IgD-negative memory B cell (primary cell): ENCODE measurements around the gene MRC2. TPM values are rescaled to one million over a fixed set of nuclear protein-coding genes. Genes with fewer than 3 reads are reported as not detected.
"Not testable (repeated sequence)": the region's sequence is repeated elsewhere in the genome, so short reads cannot be mapped to it uniquely, and the experiment has no call there.

ENCODE experiments used
- H3K27ac Mint-ChIP-seq, 3 donors: one replicate each; pipeline ENCODE4 v1.8.0; 2020 to 2022; ENCODE audit warnings: mild to moderate bottlenecking in 3 of 3, mixed read lengths in 3 of 3, moderate library complexity in 1 of 3
- H3K27me3 Mint-ChIP-seq: one replicate; pipeline ENCODE4 v1.8.0; 2021; ENCODE audit warnings: mixed read lengths
- H3K36me3 Mint-ChIP-seq: one replicate; pipeline ENCODE4 v1.8.0; 2020; ENCODE audit warnings: mild to moderate bottlenecking, mixed read lengths
- H3K4me1 Mint-ChIP-seq, 3 donors: one replicate each; pipeline ENCODE4 v1.8.0; 2020 to 2022; ENCODE audit warnings: mixed read lengths in 3 of 3, mild to moderate bottlenecking in 1 of 3
- H3K4me3 Mint-ChIP-seq, 4 donors: one replicate each; pipeline ENCODE4 v1.8.0; 2020 to 2022; ENCODE audit warnings: mild to moderate bottlenecking in 4 of 4, mixed read lengths in 4 of 4, moderate library complexity in 3 of 4
- H3K9me3 Mint-ChIP-seq, 3 donors: one replicate each; pipeline ENCODE4 v1.8.0; 2020 to 2021; ENCODE audit warnings: mixed read lengths in 3 of 3, mild to moderate bottlenecking in 1 of 3
- polyA plus RNA-seq: library from polyadenylated mRNA; unstranded; fragments of 300-500 nt; fragmentation: Illumina TruSeq; gene quantifications from one replicate; pipeline ENCODE4 v1.2.3, GENCODE V29; 2021

MRC2 gene
- polyA plus RNA-seq, 1 donor from 2014 or later, result 0.24 TPM

- H3K4me3 Mint-ChIP-seq, result no peak overlapping the region
- no peak overlapping the region for H3K27ac Mint-ChIP-seq
- peaks cover 0 to 2% (median 0%) of the 10 kb centered on the region in 3 donors for H3K4me1 Mint-ChIP-seq
- H3K27me3 Mint-ChIP-seq, result no peaks in the 10 kb centered on the region
- H3K36me3 Mint-ChIP-seq, result no peaks in the 10 kb centered on the region
- H3K9me3 Mint-ChIP-seq, result no peaks in the 10 kb centered on the region
These were observed 61.1 kb downstream of the MRC2 start for GRCh38 chr17:62688398-62689160.

GRCh38 chr17:62689441-62690167 lies 62.1 kb downstream of the MRC2 start:
- peaks cover 2% of the 10 kb centered on the region for H3K36me3 Mint-ChIP-seq
- no peaks in the 10 kb centered on the region for H3K27me3 Mint-ChIP-seq
- peaks cover 0 to 2% (median 0%) of the 10 kb centered on the region in 3 donors for H3K4me1 Mint-ChIP-seq
- no peak overlapping the region for H3K27ac Mint-ChIP-seq
- no peaks in the 10 kb centered on the region for H3K9me3 Mint-ChIP-seq
- no peak overlapping the region for H3K4me3 Mint-ChIP-seq

DNA sequence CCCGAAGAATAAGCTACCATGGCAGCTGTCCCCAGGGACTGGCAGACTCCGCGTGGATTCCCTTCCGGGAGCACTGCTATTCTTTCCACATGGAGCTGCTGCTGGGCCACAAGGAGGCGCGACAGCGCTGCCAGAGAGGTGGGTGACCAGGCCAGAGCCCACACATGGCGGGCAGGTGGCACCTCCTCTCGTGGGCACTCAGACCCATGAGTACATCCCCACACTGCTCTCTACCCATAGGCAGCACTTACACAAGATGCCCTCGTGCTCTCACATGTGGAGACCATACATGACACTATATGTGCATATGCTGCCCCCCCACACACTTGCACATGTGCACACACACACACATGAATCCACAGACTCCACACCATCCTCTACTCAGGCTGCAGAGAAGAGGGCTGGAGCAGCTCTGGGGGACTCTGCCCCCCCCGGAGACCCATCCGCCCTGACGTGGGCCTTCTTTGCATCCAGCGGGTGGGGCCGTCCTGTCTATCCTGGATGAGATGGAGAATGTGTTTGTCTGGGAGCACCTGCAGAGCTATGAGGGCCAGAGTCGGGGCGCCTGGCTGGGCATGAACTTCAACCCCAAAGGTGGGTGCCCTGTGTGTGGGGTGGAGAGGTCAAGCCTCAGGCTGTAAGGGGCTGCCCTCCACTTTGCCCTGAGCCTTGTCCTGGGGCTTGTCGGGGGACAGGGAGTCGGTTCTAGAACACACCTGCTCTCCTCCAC lies 62.9 kb downstream of the MRC2 start:
- H3K4me1 Mint-ChIP-seq, result no peaks in the 10 kb centered on the region
- H3K27ac Mint-ChIP-seq, result no peak overlapping the region
- peaks cover 2% of the 10 kb centered on the region for H3K36me3 Mint-ChIP-seq
- no peak overlapping the region for H3K4me3 Mint-ChIP-seq
- H3K27me3 Mint-ChIP-seq, result peaks cover 3% of the 10 kb centered on the region
- H3K9me3 Mint-ChIP-seq, result no peaks in the 10 kb centered on the region

- H3K36me3 Mint-ChIP-seq, H3K9me3 Mint-ChIP-seq, H3K27ac Mint-ChIP-seq, H3K4me1 Mint-ChIP-seq, H3K27me3 Mint-ChIP-seq, H3K4me3 Mint-ChIP-seq: not testable (repeated sequence)
These were observed 64.1 kb downstream of the MRC2 start for GRCh38 chr17:62691589-62691915.

GRCh38 chr17:62692159-62692651 lies 64.7 kb downstream of the MRC2 start:
- Mint-ChIP-seq H3K9me3 (no peaks in the 10 kb centered on the region), H3K4me3 (no peak overlapping the region), H3K4me1 (no peaks in the 10 kb centered on the region), H3K27me3 (peaks cover 5% of the 10 kb centered on the region), H3K27ac (no peak overlapping the region), H3K36me3 (peaks cover 2% of the 10 kb centered on the region)

DNA sequence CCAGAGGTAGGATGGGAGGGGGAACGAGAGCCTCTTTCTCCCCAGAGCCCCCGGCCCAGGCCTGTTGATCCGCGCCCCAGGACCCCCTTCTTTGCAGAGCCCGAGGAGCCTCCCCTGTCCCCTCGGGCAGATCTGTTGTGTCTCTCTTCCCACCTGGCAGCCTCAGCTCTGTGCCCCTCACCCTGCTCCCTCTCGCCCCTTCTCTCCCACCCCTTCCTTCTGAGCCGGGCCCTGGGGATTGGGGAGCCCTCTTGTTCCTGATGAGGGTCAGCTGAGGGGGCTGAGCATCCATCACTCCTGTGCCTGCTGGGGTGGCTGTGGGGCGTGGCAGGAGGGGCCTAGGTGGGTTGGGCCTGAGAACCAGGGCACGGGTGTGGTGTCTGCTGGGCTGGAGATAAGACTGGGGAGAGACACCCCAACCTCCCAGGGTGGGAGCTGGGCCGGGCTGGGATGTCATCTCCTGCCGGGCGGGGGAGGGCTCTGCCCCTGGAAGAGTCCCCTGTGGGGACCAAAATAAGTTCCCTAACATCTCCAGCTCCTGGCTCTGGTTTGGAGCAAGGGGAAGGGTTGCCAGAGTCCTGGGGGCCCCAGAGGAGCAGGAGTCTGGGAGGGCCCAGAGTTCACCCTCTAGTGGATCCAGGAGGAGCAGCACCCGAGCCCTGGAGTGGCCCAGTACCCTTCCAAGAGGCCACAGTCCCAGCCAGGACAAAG lies 65.4 kb downstream of the MRC2 start:
- no peak overlapping the region for H3K4me3 Mint-ChIP-seq
- H3K4me1 Mint-ChIP-seq, result no peaks in the 10 kb centered on the region
- H3K27ac Mint-ChIP-seq, result no peak overlapping the region
- peaks cover 2% of the 10 kb centered on the region for H3K36me3 Mint-ChIP-seq
- peaks cover 5% of the 10 kb centered on the region for H3K27me3 Mint-ChIP-seq
- no peaks in the 10 kb centered on the region for H3K9me3 Mint-ChIP-seq

- no peak overlapping the region for H3K4me3 Mint-ChIP-seq
- peaks cover 5% of the 10 kb centered on the region for H3K27me3 Mint-ChIP-seq
- peaks cover 2% of the 10 kb centered on the region for H3K36me3 Mint-ChIP-seq
- no peaks in the 10 kb centered on the region for H3K9me3 Mint-ChIP-seq
- no peak overlapping the region for H3K27ac Mint-ChIP-seq
- H3K4me1 Mint-ChIP-seq, result no peaks in the 10 kb centered on the region
These were observed 66.3 kb downstream of the MRC2 start for GRCh38 chr17:62693616-62694409.

DNA sequence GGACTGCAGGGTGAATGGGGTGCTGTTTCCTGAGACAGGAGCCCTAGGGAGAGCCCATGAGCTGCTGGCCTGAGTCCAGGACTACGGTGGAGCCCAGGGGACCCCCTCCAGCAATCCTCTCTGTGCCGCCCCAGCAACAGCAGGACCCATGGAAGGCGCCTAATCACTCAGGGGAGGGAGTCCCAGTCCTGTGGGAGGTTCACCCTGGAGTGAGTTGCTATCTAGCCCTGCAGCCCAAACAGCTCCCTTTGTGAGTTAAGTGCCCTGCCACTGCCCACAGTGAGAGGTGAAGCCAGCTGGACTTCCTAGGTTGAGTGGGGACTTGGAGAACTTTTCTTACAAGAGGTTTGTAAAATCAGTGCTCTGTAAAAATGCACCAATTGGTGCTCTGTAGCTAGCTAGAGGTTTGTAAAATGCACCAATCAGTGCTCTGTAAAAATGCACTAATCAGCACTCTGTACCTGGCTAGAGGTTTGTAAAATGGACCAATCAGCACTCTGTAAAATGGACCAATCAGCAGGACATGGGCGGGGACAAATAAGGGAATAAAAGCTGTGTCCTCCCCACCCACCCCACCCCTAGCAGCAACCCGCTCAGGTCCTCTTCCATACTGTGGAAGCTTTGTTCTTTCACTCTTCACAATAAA lies 67.7 kb downstream of the MRC2 start:
- not testable (repeated sequence) for H3K4me3 Mint-ChIP-seq, H3K27me3 Mint-ChIP-seq, H3K9me3 Mint-ChIP-seq, H3K4me1 Mint-ChIP-seq, H3K27ac Mint-ChIP-seq, H3K36me3 Mint-ChIP-seq

DNA sequence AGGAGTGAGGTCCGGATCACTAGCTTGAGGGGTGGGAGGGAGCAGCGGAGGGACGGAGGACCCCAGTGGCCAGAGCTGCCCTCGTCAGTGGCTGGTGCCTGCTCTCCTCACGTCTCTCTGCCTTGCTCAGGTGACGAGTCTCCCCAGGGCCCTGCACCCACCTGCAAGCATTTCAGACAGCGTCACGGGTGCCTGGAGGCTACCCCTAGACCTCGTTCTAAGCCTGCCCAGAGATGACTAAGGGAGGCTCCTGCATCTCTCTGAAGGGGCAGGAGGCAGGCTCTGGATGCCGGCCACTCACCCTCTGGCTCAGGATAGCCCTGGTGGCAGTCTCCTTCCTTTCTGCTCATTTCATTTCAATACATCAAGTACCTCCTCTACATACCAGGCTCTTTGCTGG lies 68.8 kb downstream of the MRC2 start:
- no peak overlapping the region for H3K4me3 Mint-ChIP-seq
- H3K4me1 Mint-ChIP-seq, result no peaks in the 10 kb centered on the region
- H3K36me3 Mint-ChIP-seq, result peaks cover 2% of the 10 kb centered on the region
- no peak overlapping the region for H3K27ac Mint-ChIP-seq
- H3K9me3 Mint-ChIP-seq, result no peaks in the 10 kb centered on the region
- H3K27me3 Mint-ChIP-seq, result peaks cover 9% of the 10 kb centered on the region

DNA sequence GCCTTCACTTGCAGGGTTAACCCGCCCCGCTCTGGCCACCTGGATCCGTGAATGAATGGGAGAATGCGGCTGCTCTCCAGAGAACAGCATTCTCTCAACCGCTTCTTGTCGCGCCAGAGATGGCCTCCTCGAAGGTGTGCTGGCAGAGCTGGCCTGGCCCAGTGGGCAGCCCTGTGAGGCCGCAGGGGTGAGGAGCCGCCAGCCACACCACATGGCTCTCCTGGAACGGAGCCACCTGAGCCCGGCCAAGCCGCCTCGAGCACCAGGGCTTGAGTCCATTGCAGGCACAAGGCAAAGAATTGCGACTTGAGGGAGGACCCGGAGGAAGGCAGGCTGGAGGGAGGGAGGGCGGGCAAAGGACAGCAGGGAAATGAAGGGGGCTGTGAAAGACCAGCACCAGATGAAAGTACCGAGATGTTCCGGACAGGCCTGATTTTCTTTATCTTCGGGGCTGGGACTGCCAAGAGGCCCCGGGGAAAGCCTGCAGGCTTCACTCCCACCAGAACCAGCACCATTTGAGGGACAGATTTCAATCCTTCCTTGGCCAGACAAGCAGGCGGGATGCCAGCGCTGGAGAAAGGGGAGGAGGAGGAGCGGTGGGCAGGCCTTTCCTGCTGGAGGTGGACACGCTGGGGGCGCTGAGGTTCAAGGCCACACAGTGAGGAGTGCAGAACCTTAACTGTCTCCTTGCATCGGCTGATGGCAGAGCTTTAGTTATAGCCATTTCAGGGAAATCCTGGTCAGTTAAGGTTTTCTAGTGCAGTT lies 69.4 kb downstream of the MRC2 start:
- H3K4me1 Mint-ChIP-seq, result no peaks in the 10 kb centered on the region

DNA sequence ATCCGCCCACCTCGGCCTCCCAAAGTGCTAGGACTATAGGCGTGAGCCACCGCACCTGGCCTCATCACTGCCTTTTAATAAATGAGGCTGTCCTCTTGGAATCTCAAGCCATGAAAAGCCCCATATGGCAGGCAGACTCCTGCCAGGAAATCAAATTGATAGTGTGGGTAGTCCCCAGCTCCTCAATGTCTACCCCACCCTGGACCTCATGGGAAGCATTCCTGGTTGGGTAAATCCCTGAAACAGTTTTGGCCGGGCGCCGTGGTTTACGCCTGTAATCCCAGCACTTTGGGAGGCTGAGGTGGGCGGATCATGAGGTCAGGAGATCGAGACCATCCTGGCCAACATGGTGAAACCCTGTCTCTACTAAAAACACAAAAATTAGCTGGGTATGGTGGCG lies 71.0 kb downstream of the MRC2 start:
- not testable (repeated sequence) for H3K9me3 Mint-ChIP-seq, H3K36me3 Mint-ChIP-seq
- peaks cover 11% of the 10 kb centered on the region for H3K27me3 Mint-ChIP-seq

More for the DNA sequence above, 69.4 kb downstream of the MRC2 start:
- Mint-ChIP-seq H3K27me3 (peaks cover 11% of the 10 kb centered on the region), H3K4me3 (no peak overlapping the region), H3K36me3 (peaks cover 2% of the 10 kb centered on the region), H3K27ac (no peak overlapping the region), H3K9me3 (no peaks in the 10 kb centered on the region)

GRCh38 chr17:62700964-62701705 lies 73.7 kb downstream of the MRC2 start:
- H3K9me3 Mint-ChIP-seq, result no peaks in the 10 kb centered on the region
- peaks cover 0 to 2% (median 0%) of the 10 kb centered on the region in 3 donors for H3K4me1 Mint-ChIP-seq
- no peaks in the 10 kb centered on the region for H3K36me3 Mint-ChIP-seq
- H3K27ac Mint-ChIP-seq, result no peak overlapping the region
- H3K4me3 Mint-ChIP-seq, result peak overlapping the region in 2 of 4 donors; percentile 40 to 79
- H3K27me3 Mint-ChIP-seq, result peaks cover 18% of the 10 kb centered on the region

More for the DNA sequence above, 71.0 kb downstream of the MRC2 start:
- not testable (repeated sequence) for H3K4me3 Mint-ChIP-seq, H3K4me1 Mint-ChIP-seq, H3K27ac Mint-ChIP-seq

DNA sequence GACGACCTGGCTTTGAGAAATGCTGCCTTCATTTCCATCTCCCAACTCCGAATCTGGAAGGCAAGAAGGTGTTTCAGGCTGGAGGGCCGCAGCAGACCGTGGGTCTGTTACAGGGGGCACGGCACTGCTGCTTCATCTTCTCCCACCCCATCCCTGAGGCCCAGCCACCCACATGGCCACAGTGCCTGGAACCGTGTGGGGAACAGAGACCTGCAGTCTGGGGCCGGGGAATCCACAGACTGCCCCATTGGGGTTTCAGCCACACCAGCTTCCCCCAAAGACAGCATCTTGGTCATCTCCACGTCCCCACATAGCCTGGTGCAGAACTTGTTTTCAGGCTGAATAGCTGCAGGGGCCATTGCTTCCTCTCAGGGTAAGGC lies 74.2 kb downstream of the MRC2 start:
- Mint-ChIP-seq H3K4me1 (peaks cover 0 to 2% (median 0%) of the 10 kb centered on the region in 3 donors), H3K27ac (no peak overlapping the region), H3K36me3 (no peaks in the 10 kb centered on the region), H3K4me3 (peak overlapping the region in 2 of 4 donors; percentile 40 to 79), H3K9me3 (no peaks in the 10 kb centered on the region), H3K27me3 (peaks cover 18% of the 10 kb centered on the region)
